ENCODE data around the gene MYO1D. TPM values are rescaled to one million over a fixed set of nuclear protein-coding genes. Genes with fewer than 3 reads are reported as not detected.
"Not testable (repeated sequence)": the region's sequence is repeated elsewhere in the genome, so short reads cannot be mapped to it uniquely, and the experiment has no call there.

The MYO1D gene
- total RNA-seq, 1 experiment from 2014 or later, result 2.3 TPM

- H3K9me3 ChIP-seq (replicated peaks), result no peaks in the 10 kb centered on the region
- DNase-seq, result no peak
- H3K36me3 ChIP-seq, result no peaks in the 10 kb centered on the region
- no peak overlapping the region for H3K4me3 ChIP-seq
- H3K27me3 ChIP-seq, result peaks cover 12% of the 10 kb centered on the region
- H3K4me1 ChIP-seq, result no peaks in the 10 kb centered on the region
- no peak overlapping the region for H3K27ac ChIP-seq
Measured at GRCh38 chr17:32907583-32907982, 30.7 kb upstream of the MYO1D start.

- Histone ChIP-seq H3K4me3 (no peak overlapping the region), H3K9me3 (replicated peaks) (0 out of 2 replicates have a peak, but pooled peaks cover 4% of the 10 kb centered on the region), H3K4me1 (no peaks in the 10 kb centered on the region), H3K36me3 (no peaks in the 10 kb centered on the region), H3K27me3 (peaks cover 4% of the 10 kb centered on the region; the same call in 1 of the 2 replicates), H3K27ac (no peak overlapping the region)
- no peak for DNase-seq
Measured at GRCh38 chr17:32904891-32905290, 28.0 kb upstream of the MYO1D start.

- DNase-seq, result no peak
- H3K4me3 ChIP-seq, result no peak overlapping the region
- no peak overlapping the region for H3K27ac ChIP-seq
- H3K4me1 ChIP-seq, result no peaks in the 10 kb centered on the region
- peaks cover 4% of the 10 kb centered on the region; the same call in 1 of the 2 replicates for H3K27me3 ChIP-seq
- H3K36me3 ChIP-seq, result no peaks in the 10 kb centered on the region
- 0 out of 2 replicates have a peak, but pooled peaks cover 4% of the 10 kb centered on the region for H3K9me3 ChIP-seq (replicated peaks)
Measured at GRCh38 chr17:32903774-32904673, 27.1 kb upstream of the MYO1D start.

GRCh38 chr17:32901743-32902142 lies 24.8 kb upstream of the MYO1D start:
- Histone ChIP-seq H3K36me3 (no peaks in the 10 kb centered on the region), H3K27ac (no peak overlapping the region), H3K9me3 (replicated peaks) (0 out of 2 replicates have a peak, but pooled peaks cover 4% of the 10 kb centered on the region), H3K27me3 (peaks cover 4% of the 10 kb centered on the region; the same call in 1 of the 2 replicates), H3K4me3 (no peak overlapping the region), H3K4me1 (no peaks in the 10 kb centered on the region)
- no peak for DNase-seq

- H3K9me3 ChIP-seq (replicated peaks), result 0 out of 2 replicates have a peak, but pooled peaks cover 4% of the 10 kb centered on the region
- no peaks in the 10 kb centered on the region for H3K4me1 ChIP-seq
- H3K4me3 ChIP-seq, result no peak overlapping the region
- peaks cover 5% of the 10 kb centered on the region; the same call in 1 of the 2 replicates for H3K27me3 ChIP-seq
- no peak for DNase-seq
- H3K36me3 ChIP-seq, result no peaks in the 10 kb centered on the region
- no peak overlapping the region for H3K27ac ChIP-seq
Measured at GRCh38 chr17:32899236-32900013, 22.5 kb upstream of the MYO1D start.

- H3K9me3 ChIP-seq (replicated peaks), result peaks cover 4% of the 10 kb centered on the region; the same call in 1 of the 2 replicates
- H3K36me3 ChIP-seq, result no peaks in the 10 kb centered on the region
- H3K27me3 ChIP-seq, result 0 out of 2 replicates have a peak, but pooled peaks cover 2% of the 10 kb centered on the region
- DNase-seq, result no peak
- H3K4me3 ChIP-seq, result no peak overlapping the region
- H3K4me1 ChIP-seq, result no peaks in the 10 kb centered on the region
- no peak overlapping the region for H3K27ac ChIP-seq
Measured at GRCh38 chr17:32896647-32897258, 19.8 kb upstream of the MYO1D start.

GRCh38 chr17:32894245-32894644 lies 17.3 kb upstream of the MYO1D start:
- Histone ChIP-seq H3K4me3 (no peak overlapping the region), H3K27ac (no peak overlapping the region), H3K36me3 (no peaks in the 10 kb centered on the region), H3K27me3 (0 out of 2 replicates have a peak, but pooled peaks cover 2% of the 10 kb centered on the region), H3K9me3 (replicated peaks) (no peaks in the 10 kb centered on the region; the same call in 1 of the 2 replicates), H3K4me1 (no peaks in the 10 kb centered on the region)
- no peak for DNase-seq

GRCh38 chr17:32887410-32887809 lies 10.5 kb upstream of the MYO1D start:
- not testable (repeated sequence) for DNase-seq; H3K27ac ChIP-seq; H3K9me3 ChIP-seq (replicated peaks)

GRCh38 chr17:32886951-32887350 lies 10.0 kb upstream of the MYO1D start:
- DNase-seq; H3K9me3 ChIP-seq (replicated peaks); H3K4me3 ChIP-seq; H3K27ac ChIP-seq; H3K4me1 ChIP-seq; H3K36me3 ChIP-seq: not testable (repeated sequence)
- peaks cover 10% of the 10 kb centered on the region for H3K27me3 ChIP-seq

More at GRCh38 chr17:32887410-32887809, 10.5 kb upstream of the MYO1D start:
- peaks cover 10% of the 10 kb centered on the region for H3K27me3 ChIP-seq
- H3K4me3 ChIP-seq, H3K36me3 ChIP-seq, H3K4me1 ChIP-seq: not testable (repeated sequence)

- Histone ChIP-seq H3K9me3 (replicated peaks) (no peaks in the 10 kb centered on the region), H3K27me3 (peaks cover 10% of the 10 kb centered on the region), H3K27ac (no peak overlapping the region), H3K4me3 (no peak overlapping the region), H3K36me3 (no peaks in the 10 kb centered on the region), H3K4me1 (no peaks in the 10 kb centered on the region)
- DNase-seq, result no peak
Measured at GRCh38 chr17:32882734-32883133, 5.8 kb upstream of the MYO1D start.

- Histone ChIP-seq H3K27ac (no peak overlapping the region), H3K4me1 (no peaks in the 10 kb centered on the region), H3K27me3 (peaks cover 10% of the 10 kb centered on the region), H3K4me3 (no peak overlapping the region), H3K36me3 (no peaks in the 10 kb centered on the region), H3K9me3 (replicated peaks) (no peaks in the 10 kb centered on the region)
- no peak for DNase-seq
Measured at GRCh38 chr17:32882029-32882428, 5.1 kb upstream of the MYO1D start.

- Histone ChIP-seq H3K4me1 (no peaks in the 10 kb centered on the region), H3K36me3 (no peaks in the 10 kb centered on the region), H3K4me3 (no peak overlapping the region), H3K9me3 (replicated peaks) (no peaks in the 10 kb centered on the region), H3K27ac (no peak overlapping the region), H3K27me3 (peaks cover 10% of the 10 kb centered on the region)
- DNase-seq, result peak; percentile 19 to 51
Measured at GRCh38 chr17:32880671-32881453, 3.9 kb upstream of the MYO1D start.

GRCh38 chr17:32879134-32879533 lies 2.2 kb upstream of the MYO1D start:
- H3K9me3 ChIP-seq (replicated peaks), result no peaks in the 10 kb centered on the region
- no peak overlapping the region for H3K27ac ChIP-seq

GRCh38 chr17:32878211-32878610 lies 1.3 kb upstream of the MYO1D start:
- H3K4me1 ChIP-seq, result no peaks in the 10 kb centered on the region
- no peak for DNase-seq
- no peak overlapping the region for H3K4me3 ChIP-seq
- no peak overlapping the region for H3K27ac ChIP-seq
- no peaks in the 10 kb centered on the region for H3K27me3 ChIP-seq
- H3K9me3 ChIP-seq (replicated peaks), result no peaks in the 10 kb centered on the region
- no peaks in the 10 kb centered on the region for H3K36me3 ChIP-seq

More at GRCh38 chr17:32879134-32879533, 2.2 kb upstream of the MYO1D start:
- Histone ChIP-seq H3K4me3 (no peak overlapping the region), H3K36me3 (no peaks in the 10 kb centered on the region), H3K4me1 (no peaks in the 10 kb centered on the region), H3K27me3 (peaks cover 4% of the 10 kb centered on the region; the same call in 1 of the 2 replicates)
- no peak for DNase-seq

Measured in SJCRH30 (cell line).